Glomerular visceral epithelial cell (primary cell): ENCODE results near the gene PARP8.
"Not testable (repeated sequence)": the region's sequence is repeated elsewhere in the genome, so short reads cannot be mapped to it uniquely, and the experiment has no call there.

Source experiments
- DNase-seq: peaks from one replicate; pipeline ENCODE4 v3.0.0-alpha.2; 2016; ENCODE audit errors: extremely low spot score

PARP8 gene

DNA sequence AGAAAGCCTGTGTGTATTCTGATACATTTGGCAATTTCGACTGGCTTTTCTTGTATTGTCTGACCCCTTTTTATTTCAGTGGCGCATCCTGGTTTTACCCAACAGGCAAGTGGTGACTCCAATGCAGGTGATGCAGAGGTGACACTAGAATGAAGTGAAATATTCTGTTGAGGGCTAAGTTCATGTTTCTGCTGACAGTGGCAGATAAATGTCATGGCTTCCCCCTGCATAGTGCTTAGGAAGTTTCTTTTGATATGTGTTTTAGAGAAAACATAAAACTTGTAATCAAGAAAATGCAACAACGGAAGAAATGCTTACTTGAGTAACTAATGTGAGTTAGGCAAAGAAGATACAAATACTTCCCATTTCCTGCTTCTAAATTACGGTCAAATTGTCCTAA is 13.1 kb downstream of the PARP8 start:
- not testable (repeated sequence) for DNase-seq

DNA sequence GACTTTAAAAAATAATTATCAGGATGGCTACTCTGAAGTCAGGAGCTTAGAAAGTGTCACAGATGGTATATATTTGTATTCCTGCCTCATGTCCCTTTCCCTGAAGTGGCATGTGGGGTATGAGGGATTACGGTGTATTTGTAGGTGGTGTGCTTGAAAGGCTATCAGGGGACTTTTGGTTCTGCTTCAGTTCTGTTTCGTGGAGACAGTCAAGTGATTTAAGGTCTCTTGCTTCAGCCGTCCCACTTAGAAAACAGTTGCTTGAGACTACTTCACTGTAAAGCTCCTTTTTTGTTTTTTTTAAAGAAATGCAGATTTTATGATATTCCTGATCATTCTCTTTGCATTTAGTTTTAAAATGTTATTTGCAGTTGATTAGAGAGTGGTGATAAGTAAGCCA is 18.3 kb downstream of the PARP8 start:
- DNase-seq, result no peak

DNA sequence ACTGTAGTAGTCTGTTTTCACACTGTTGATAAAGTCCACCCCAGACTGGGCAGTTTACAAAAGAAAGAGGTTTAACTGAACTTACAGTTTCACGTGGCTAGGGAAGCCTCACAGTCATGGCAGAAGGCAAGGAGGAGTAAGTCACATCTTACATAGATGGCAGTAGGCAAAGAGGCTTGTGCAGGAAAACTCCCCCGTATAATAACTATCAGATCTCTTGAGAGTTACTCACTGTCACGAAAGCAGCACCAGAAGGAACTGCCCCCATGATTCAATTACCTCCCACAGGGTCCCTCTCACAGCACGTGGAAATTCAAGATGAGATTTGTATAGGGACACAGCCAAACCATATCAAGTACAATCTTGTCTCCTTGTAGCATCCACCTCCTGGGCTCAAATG is 21.1 kb downstream of the PARP8 start:
- no peak for DNase-seq

DNA sequence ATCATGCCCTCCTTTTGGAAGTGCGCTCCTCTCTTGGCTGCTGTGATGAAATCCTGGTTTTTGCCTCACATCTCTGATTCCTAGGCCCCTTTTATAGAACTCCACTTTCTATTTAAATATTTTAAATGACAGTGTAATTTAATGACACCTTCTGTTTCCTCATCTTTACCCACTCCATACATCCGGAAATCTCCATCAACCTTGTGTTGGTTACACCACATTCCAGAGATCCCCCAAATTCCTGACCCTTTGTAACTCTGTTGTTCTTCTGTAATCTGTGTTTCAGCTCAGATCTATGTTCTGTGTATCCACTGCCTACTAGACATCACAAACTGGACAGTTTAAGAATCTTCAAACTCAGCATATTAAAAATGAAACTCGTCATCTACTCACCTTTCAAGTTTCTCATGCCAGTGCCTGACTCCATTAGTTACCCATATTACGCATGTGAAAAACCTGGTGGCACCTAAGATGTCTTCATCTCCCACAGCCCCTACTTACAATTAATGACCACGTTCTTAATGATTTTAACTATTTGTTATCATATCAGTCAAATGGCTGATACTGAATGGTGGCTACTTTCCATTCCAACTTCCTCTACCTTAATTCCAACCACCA is 25.1 kb downstream of the PARP8 start:
- DNase-seq, result no peak

GRCh38 chr5:50694027-50694590 is 27.7 kb downstream of the PARP8 start:
- no peak for DNase-seq

DNA sequence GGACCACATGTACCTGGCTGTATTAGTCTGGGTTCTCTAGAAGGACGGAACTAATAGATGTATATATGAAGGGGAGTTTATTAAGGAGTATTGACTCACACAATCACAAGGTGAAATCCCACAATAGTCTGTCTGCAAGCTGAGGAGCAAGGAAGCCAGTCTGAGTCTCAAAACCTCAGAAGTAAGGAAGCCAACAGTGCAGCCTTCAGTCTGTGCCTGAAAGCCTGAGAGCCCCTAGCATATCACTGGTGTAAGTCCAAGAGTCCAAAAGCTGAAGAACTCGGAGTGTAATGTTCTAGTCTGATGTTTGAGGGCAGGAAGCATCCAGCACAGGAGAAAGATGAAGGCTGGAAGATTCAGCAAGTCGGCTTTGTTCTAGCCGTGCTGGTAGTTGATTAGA is 28.2 kb downstream of the PARP8 start:
- not testable (repeated sequence) for DNase-seq

GRCh38 chr5:50697739-50698138 is 31.3 kb downstream of the PARP8 start:
- no peak for DNase-seq

DNA sequence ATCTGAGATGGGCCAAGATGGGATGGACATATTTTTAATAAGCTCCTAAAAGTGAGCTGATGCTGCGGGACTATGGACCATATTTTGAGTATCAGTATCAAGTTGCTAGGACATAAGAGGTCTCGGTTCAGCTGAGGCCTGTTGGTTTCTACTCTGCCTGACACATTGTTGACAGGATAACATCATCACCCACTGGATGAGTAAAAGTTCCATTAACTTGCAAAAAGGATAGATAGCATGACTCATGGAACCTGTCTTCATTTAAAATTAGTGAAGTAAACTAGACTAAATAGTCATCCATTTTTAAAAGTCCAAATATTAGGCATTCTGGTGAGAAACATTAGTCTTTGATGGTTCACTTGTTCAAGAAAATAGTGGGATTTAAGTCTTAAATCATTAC is 33.3 kb downstream of the PARP8 start:
- DNase-seq, result peak; percentile 40

- no peak for DNase-seq
Observed at GRCh38 chr5:50700706-50701105, 34.3 kb downstream of the PARP8 start.

DNA sequence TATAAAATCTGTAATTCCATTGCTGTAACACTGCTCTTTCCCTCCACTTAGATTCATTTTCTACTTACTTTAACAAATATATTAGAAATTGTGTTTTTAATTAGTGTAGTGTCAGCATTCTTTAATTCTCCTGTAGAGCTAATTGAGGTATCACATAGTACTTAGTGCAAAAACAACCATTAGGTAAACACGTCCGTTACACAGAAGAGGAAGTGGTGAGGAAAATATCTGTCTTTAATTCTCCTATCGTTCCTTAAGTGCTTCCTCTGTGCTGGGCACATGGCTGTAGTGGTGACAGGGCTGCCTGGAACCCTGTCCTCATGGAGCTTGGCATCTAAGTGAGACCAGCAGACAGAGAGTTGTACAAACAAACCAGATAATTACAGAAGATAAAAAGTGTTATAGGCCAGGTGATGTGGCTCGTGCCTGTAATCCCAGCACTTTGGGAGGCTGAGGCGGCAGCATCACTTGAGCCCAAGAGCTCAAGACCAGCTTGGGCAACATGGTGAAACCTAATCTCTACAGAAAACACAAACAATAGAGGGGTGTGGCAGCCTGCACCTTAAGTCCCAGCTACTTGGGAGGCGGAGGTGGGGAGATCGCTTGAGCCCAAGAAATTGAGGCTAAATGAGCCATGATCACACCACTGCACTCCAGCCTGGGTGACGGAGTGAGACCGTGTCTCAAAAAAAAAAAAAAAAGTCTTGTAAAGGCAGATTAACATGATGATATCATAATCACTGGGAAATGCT is 36.4 kb downstream of the PARP8 start:
- DNase-seq, result no peak

GRCh38 chr5:50703367-50703666 is 36.9 kb downstream of the PARP8 start:
- no peak for DNase-seq

DNA sequence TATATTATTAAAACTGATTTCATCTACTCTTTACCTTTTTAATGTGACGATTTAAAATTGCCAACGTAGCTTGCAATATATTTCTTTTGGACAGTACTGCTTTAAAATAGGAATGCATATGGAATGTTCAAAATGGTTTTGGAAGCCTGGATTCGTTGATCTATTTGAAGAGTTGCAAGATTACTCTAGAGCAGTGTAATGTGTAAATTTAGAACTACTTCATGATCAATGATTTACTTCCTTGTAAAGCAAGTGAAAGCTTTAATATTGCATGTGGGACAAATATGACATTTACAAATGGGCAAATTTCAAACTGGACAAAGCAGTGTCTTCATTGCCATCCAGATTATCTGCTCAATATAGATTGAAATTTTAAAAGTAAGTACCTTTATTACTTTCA is 38.3 kb downstream of the PARP8 start:
- no peak for DNase-seq

DNA sequence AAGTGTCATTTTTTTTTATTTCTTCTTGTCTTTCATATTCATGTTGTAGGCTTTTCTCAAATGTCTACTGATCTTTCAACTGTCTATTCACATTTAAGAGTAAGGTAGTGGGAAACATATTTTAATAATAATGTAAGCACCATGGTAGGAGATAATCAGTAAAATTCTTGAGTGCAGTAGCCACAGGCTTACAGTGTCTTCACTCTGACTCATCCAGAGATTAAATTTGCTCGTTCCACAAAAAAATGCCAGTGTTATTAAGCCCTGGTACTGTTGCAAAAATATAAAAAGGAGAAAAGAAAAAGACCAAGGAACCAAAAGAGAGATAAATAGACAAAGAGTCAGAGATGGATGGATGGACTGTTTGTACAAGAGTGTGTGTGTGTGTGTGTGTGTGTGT is 43.0 kb downstream of the PARP8 start:
- DNase-seq, result peak; percentile 37

DNA sequence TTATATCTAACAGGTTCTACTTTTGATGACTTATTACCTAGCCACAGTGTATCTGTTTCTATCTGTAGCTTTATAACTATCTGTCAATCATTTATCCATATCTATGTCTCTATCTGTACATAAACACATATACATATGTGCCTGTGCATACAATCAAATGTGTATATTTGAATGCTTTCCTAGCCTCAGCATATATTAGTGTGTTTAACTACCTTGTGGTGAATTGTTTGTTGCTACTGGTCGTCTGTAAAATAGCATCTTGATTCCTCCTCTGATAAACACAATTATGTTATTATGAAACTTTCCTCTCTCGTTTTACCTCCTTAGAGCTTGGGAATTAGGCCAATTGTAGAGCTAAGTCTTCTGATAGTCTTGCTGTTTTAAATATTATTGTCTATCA is 44.4 kb downstream of the PARP8 start:
- DNase-seq, result no peak

DNA sequence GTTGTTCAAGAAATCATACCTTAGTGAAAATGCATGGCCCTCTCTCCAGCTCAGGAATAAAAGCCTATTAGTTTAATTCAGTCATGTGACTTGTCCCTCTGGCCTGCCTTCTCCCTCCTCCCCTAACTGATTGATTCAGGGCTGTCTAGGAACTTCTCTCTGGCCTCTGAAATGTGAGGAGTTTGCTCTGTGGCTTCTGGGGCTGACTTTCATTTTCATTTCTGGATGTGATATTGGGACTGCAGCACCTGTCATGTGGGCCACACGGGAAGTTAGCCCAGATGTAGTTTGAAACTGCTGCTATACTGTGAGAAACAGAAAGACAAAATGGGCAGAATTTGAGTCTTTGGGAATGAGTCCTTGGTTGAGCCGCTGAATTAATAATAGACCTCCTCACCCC is 44.8 kb downstream of the PARP8 start:
- peak; percentile 68 for DNase-seq

DNA sequence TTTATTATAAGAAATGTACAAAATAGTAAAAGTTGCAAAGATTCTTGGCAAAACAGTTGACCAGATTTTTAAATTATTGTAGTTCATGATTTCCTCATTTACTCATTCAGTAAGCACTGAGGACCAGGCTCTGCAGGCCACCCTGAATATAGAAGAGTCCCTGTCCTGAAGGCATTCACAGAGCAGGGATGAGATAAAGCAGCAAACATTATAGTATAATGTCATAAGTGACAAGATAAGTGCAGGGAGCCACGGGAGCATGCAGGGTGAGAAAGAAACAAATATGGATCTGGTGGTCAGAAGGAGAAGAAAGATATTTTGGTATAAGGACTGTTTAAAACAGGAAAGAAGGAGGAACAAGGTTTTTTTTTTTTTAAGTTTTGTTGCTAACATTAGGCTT is 46.0 kb downstream of the PARP8 start:
- no peak for DNase-seq

- DNase-seq, result no peak
Observed at GRCh38 chr5:50715001-50715400, 48.6 kb downstream of the PARP8 start.

GRCh38 chr5:50716134-50716533 is 49.7 kb downstream of the PARP8 start:
- DNase-seq, result no peak

DNA sequence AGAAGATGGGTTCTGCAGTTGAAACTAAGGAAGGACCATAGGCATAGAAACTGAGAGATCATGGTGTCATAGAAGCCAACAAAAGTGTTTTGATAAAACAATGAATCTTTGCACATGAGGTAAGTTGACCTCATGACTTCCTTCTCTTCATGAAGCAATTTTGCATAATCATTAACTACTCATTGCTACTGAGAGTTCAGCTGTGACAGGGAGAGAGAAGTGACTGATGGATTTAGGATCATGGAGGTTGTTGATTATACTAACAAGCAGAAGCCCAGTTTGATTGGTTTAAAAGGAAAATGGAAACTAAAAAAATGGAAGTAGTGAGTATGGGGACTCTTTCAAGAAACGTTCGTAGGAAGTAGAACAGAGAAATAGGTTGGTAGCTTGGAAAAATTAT is 51.2 kb downstream of the PARP8 start:
- peak; percentile 60 for DNase-seq

GRCh38 chr5:50720061-50720710 is 53.7 kb downstream of the PARP8 start:
- no peak for DNase-seq

GRCh38 chr5:50722223-50722622 is 55.8 kb downstream of the PARP8 start:
- DNase-seq, result no peak

GRCh38 chr5:50724262-50724661 is 57.8 kb downstream of the PARP8 start:
- no peak for DNase-seq
